Endothelial cell of umbilical vein (primary cell): Measurements from ENCODE around the gene PRDM16. TPM values are rescaled to one million over a fixed set of nuclear protein-coding genes. Genes with fewer than 3 reads are reported as not detected.

Experiments used
- BruUV-seq: library from RNA; stranded (reverse); fragments of 400-500 nt; replicated peaks from 2 replicates; lab custom pipeline; 2021; lab: Mats Ljungman, UMichigan
- CTCF ChIA-PET: fragments of 300-600, 350-600 bp; sonication (Branson Sonifier 250); formaldehyde crosslinking; loops from one replicate; lab custom pipeline; 2021; ENCODE audit warnings: antibody characterized with exemption, inconsistent platforms; lab: Charles Lee
- POLR2A ChIA-PET: fragments of 300-600, 350-600 bp; sonication (Branson Sonifier 250); formaldehyde crosslinking; loops from one replicate; lab custom pipeline; 2021; ENCODE audit warnings: antibody characterized with exemption, inconsistent platforms; lab: Charles Lee
- DNase-seq: peaks from one replicate; pipeline ENCODE4 v3.0.0-alpha.2; 2011; ENCODE audit warnings: low read depth, low spot score
- FAIRE-seq: peaks from 2 replicates; lab custom pipeline; 2011; peaks lifted over from hg19 to GRCh38; lab: Jason Lieb, UNC
- H2AFZ ChIP-seq: 2 replicates; pipeline ENCODE4 v1.6.0; 2012; ENCODE audit warnings: low read depth, low read length, control low read depth, inconsistent platforms
- H3K27ac ChIP-seq: 2 replicates; pipeline ENCODE4 v1.5.1; 2011; ENCODE audit warnings: low read depth, mild to moderate bottlenecking, control low read depth, low read length, moderate library complexity; ENCODE audit not compliant: insufficient read depth
- H3K27me3 ChIP-seq, 2 experiments: 2 replicates each; pipeline versions ENCODE4 v1.6.0 to v1.6.1; 2011; ENCODE audit warnings: low read length in 2 of 2, mixed read lengths in 1 of 2; ENCODE audit not compliant: control insufficient read depth in 2 of 2, insufficient read depth in 2 of 2
- H3K36me3 ChIP-seq, 2 experiments: 2 replicates in 1 of 2; 3 replicates in 1 of 2; pipeline ENCODE4 v1.5.1; 2011; ENCODE audit warnings: low read length in 2 of 2, mild to moderate bottlenecking in 1 of 2, moderate library complexity in 1 of 2; ENCODE audit not compliant: control insufficient read depth in 2 of 2, insufficient read depth in 2 of 2; ENCODE audit errors: extremely low read depth in 1 of 2
- H3K4me1 ChIP-seq: 3 replicates; pipeline ENCODE4 v1.5.1; 2011; ENCODE audit warnings: mild to moderate bottlenecking, low read length; ENCODE audit not compliant: control insufficient read depth, insufficient read depth; ENCODE audit errors: extremely low read depth
- H3K4me2 ChIP-seq: 2 replicates; pipeline ENCODE4 v1.6.1; 2011; ENCODE audit warnings: low read length, control low read depth, mixed read lengths; ENCODE audit not compliant: insufficient read depth
- H3K4me3 ChIP-seq, 3 experiments: fragments of 200-600 bp in 1 of 3; sonication (generic), shearing (Covaris generic) in 1 of 3; replicated peaks in 1 of 3; 2 replicates each; pipeline ENCODE4 v1.5.1; 2011 to 2016; ENCODE audit warnings: control low read depth in 3 of 3, low read length in 3 of 3, mild to moderate bottlenecking in 2 of 3, inconsistent platforms in 1 of 3, low read depth in 1 of 3, moderate library complexity in 1 of 3; ENCODE audit not compliant: insufficient read depth in 1 of 3
- H3K79me2 ChIP-seq: 2 replicates; pipeline ENCODE4 v1.6.0; 2012; ENCODE audit warnings: low read length, inconsistent platforms; ENCODE audit not compliant: control insufficient read depth, insufficient read depth
- H3K9ac ChIP-seq: replicated peaks from 2 replicates; pipeline ENCODE3; 2011; ENCODE audit warnings: low read length, control low read depth; ENCODE audit not compliant: insufficient read depth; ENCODE audit errors: extremely low read depth
- H3K9me1 ChIP-seq: replicated peaks from 3 replicates; pipeline ENCODE4 v1.6.0; 2011; ENCODE audit warnings: mild to moderate bottlenecking, low read length; ENCODE audit not compliant: control insufficient read depth, insufficient read depth; ENCODE audit errors: extremely low read depth
- H3K9me3 ChIP-seq: replicated peaks from 2 replicates; pipeline ENCODE4 v1.5.1; 2012; ENCODE audit warnings: low read length, inconsistent platforms; ENCODE audit not compliant: control insufficient read depth, insufficient read depth
- H4K20me1 ChIP-seq: replicated peaks from 2 replicates; pipeline ENCODE3; 2011; ENCODE audit warnings: mild to moderate bottlenecking, low read length; ENCODE audit not compliant: control insufficient read depth, insufficient read depth; ENCODE audit errors: extremely low read depth
- CTCF ChIP-seq, 2 donors: IDR thresholded peaks; 1 replicate in 1 of 2; 2 replicates in 1 of 2; pipeline ENCODE4 v1.5.1; 2011; ENCODE audit warnings: low read length in 2 of 2, mild to moderate bottlenecking in 2 of 2, moderate library complexity in 2 of 2, control low read depth in 1 of 2, inconsistent platforms in 1 of 2, low read depth in 1 of 2; ENCODE audit not compliant: insufficient read depth in 1 of 2; ENCODE audit errors: extremely low read depth in 1 of 2
- EZH2 ChIP-seq: IDR thresholded peaks from 2 replicates; pipeline ENCODE4 v1.6.1; 2012; ENCODE audit warnings: borderline replicate concordance, low read depth, mild to moderate bottlenecking, moderate library complexity, low read length, inconsistent platforms; ENCODE audit not compliant: severe bottlenecking
- FOS ChIP-seq: IDR thresholded peaks from 2 replicates; pipeline ENCODE4 v1.6.1; 2011; ENCODE audit warnings: mild to moderate bottlenecking, low read length, moderate library complexity, borderline replicate concordance; ENCODE audit not compliant: insufficient read depth
- GATA2 ChIP-seq: IDR thresholded peaks from 2 replicates; pipeline ENCODE4 v1.7.0; 2011; ENCODE audit warnings: low read depth, mild to moderate bottlenecking, moderate library complexity, mixed read lengths, low read length; ENCODE audit not compliant: insufficient read length, insufficient read depth
- JUN ChIP-seq: IDR thresholded peaks from 2 replicates; pipeline ENCODE4 v1.6.1; 2011; ENCODE audit warnings: borderline replicate concordance, low read depth; ENCODE audit not compliant: insufficient read length, insufficient read depth
- MAX ChIP-seq: IDR thresholded peaks from 2 replicates; pipeline ENCODE4 v1.6.1; 2011; ENCODE audit not compliant: insufficient read depth, insufficient read length
- MYC ChIP-seq: IDR thresholded peaks from one replicate; pipeline ENCODE4 v1.6.1; 2011; ENCODE audit warnings: mild to moderate bottlenecking, low read depth, low read length
- POLR2A ChIP-seq: IDR thresholded peaks from 2 replicates; pipeline ENCODE4 v1.6.1; 2012; ENCODE audit warnings: low read depth, mild to moderate bottlenecking, control low read depth, low read length
- POLR2AphosphoS5 ChIP-seq: IDR thresholded peaks from 2 replicates; pipeline ENCODE4 v1.6.1; 2012; ENCODE audit warnings: low read depth, mild to moderate bottlenecking, control low read depth, low read length, moderate library complexity; ENCODE audit not compliant: insufficient read depth
- dilution Hi-C: fragments of 300-500 bp; cut with MboI; formaldehyde crosslinking; loops from one replicate; pipeline ENCODE4 v1.15.0; 2019; ENCODE audit warnings: low sequenced_read_pairs; ENCODE audit not compliant: extremely low pct_ligation_motif_present
- intact Hi-C: fragments of 100-400 bp; cut with micrococcal nuclease; formaldehyde crosslinking; loops from one replicate; pipeline ENCODE4 v1.10.0; 2022
- polyA plus RNA-seq, 4 experiments: library from polyadenylated mRNA; depleted of rRNA in 3 of 4; stranded (reverse) in 3 of 4; unstranded in 1 of 4; fragments of >200 nt; gene quantifications; 2 replicates each; pipeline versions ENCODE4 v1.2.1 to v1.2.3, GENCODE V29; 2011 to 2012; ENCODE audit warnings: missing spikeins in 1 of 4
- total RNA-seq: library from RNA; stranded (reverse); gene quantifications from 2 replicates; pipeline ENCODE4 v1.2.3, GENCODE V29; 2021

Gene PRDM16
- total and polyA plus RNA-seq, 2 donors (not counting 3 experiments of a cell fraction or from before 2014, with no cell fraction given): not detected

GRCh38 chr1:3125078-3125477 is 56.1 kb downstream of the PRDM16 start:
- DNase-seq (no peak), FAIRE-seq (no peak)
- CTCF ChIA-PET: no interaction called here
- Histone ChIP-seq H3K4me3 (no peak overlapping the region), H3K9me3 (no peaks in the 10 kb centered on the region), H3K9ac (no peak overlapping the region), H3K4me1 (no peaks in the 10 kb centered on the region), H3K36me3 (no peaks in the 10 kb centered on the region), H3K4me2 (no peak overlapping the region), H3K27ac (no peak overlapping the region), H4K20me1 (no peaks in the 10 kb centered on the region), H3K27me3 (no peaks in the 10 kb centered on the region), H3K9me1 (no peaks in the 10 kb centered on the region), H2AFZ (no peak overlapping the region), H3K79me2 (no peaks in the 10 kb centered on the region)
- dilution Hi-C loops (no loop called here), intact Hi-C loops (no loop called here)
- POLR2A ChIA-PET: no interaction called here
- TF ChIP-seq POLR2AphosphoS5 (no peak), CTCF (IDR thresholded peaks at IDR 0.05; ENCODE audit: extremely low read depth in 1 of 2, insufficient read depth in 1 of 2, low read depth in 1 of 2, low read length in 2 of 2) (no peak), JUN (no peak), MAX (no peak), MYC (no peak), POLR2A (no peak), GATA2 (no peak), EZH2 (no peak), FOS (no peak)
- no TSS peak for BruUV-seq
